22Rv1 (cell line): ENCODE results near the gene TUT4.

ENCODE experiments used
- H3K27ac ChIP-seq: fragments of 450-650 bp; 2 replicates; pipeline ENCODE4 v1.5.1; 2017
- CTCF ChIP-seq: fragments of 450-650 bp; IDR thresholded peaks from 2 replicates; pipeline ENCODE4 v1.5.1; 2017; ENCODE audit warnings: mild to moderate bottlenecking
- ZFX ChIP-seq: fragments of 450-650 bp; IDR thresholded peaks from 2 replicates; pipeline ENCODE4 v1.6.1; 2017; ENCODE audit warnings: antibody characterized with exemption, borderline replicate concordance

The TUT4 gene

DNA sequence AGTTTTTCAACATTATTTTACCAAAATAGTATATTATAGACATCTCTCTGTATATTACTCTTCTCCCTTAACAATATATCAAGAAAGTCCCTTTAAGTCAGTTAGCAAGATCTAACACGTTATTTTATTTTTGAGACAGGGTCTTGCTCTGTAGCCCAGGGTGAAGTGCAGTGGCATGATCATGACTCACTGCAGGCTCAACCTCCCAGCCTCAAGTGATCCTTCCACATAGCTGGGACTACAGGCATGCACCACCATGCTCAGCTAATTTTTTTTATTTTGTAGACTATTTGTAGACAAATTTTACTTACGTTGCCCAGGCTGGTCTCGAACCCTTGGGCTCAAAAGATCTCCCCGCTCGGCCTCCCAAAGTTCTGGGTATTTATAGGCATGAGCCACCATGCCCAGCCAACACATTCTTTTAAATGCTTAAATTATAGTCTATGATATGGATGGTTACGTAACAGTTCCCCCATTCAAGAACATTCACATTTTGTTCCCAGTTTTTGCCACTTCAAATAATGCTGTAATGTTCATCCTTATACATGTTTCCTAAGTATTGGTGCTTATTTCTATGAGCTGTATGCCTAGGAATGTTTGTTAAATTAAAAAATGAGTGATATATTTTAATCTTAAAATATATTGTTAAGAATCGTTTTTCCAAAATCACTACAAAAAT lies 70.4 kb downstream of the TUT4 start:
- TF ChIP-seq ZFX: no peak
- no peak for TF ChIP-seq CTCF

GRCh38 chr1:52479076-52479475 lies 73.8 kb downstream of the TUT4 start:
- TF ChIP-seq ZFX (no peak), CTCF (no peak)
- no peak overlapping the region for H3K27ac ChIP-seq

More for the DNA sequence above, 70.4 kb downstream of the TUT4 start:
- H3K27ac ChIP-seq: no peak overlapping the region

DNA sequence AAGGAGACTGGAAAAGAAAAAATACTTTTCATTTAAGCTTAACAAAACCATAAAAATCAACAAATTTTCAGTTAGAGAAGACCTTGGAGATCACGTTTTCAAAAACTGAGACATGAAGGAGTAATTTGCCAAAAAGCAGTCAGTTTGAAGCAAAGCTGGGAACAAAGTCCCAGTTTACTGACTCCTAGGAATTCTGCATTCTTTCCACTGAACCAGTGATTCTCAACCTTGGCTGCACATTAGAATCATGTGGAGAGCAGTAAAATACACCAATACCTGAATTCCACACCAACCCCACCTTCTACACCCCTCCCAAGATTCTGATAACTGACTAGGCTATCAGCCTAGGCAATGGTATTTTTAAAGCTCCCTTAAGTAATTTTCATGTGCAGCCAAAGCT lies 75.0 kb downstream of the TUT4 start:
- TF ChIP-seq CTCF (no peak), ZFX (no peak)
- H3K27ac ChIP-seq: no peak overlapping the region

DNA sequence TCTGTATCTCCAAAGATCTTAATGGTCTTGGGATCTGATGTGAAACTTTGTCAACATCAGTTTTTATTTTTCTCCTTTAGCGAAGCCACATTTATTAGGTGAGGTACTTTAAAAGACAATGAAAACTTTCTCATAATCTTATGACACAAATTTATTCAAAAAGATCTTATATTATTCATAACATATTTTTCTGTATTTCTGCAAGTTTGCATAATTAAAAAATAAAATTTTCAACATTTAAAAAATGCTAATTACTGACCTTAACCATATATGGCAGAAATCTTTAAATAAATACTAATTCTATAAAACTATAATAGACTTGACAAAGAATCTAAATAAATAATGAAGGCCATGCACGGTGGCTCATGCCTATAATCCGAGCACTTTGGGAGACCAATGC lies 75.9 kb downstream of the TUT4 start:
- H3K27ac ChIP-seq: no peak overlapping the region
- TF ChIP-seq CTCF (no peak), ZFX (no peak)

DNA sequence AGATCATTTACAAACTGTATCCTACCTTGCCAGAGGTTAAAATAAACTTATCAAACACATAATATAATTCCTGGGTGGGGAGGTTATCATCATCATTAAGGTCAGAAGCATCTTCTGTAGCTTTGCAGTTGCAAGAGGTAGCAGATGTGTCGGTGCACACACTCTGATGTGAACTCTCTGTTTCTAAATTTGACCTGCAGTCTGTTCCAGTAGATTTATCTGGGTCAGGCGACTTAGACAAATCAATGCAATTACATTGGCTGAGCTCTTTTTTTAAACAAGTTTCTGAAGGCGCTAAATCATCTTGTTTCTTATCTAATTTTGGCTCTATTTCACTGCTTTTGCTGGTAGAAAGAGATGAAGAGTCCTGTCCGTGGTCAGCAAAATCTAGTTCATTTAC lies 78.1 kb downstream of the TUT4 start:
- no peak for TF ChIP-seq ZFX
- no peak for TF ChIP-seq CTCF
- H3K27ac ChIP-seq: no peak overlapping the region

- H3K27ac ChIP-seq: no peak overlapping the region
- TF ChIP-seq ZFX (no peak), CTCF (no peak)
Observed at GRCh38 chr1:52473039-52473438, 79.9 kb downstream of the TUT4 start.

- TF ChIP-seq ZFX (no peak), CTCF (no peak)
- H3K27ac ChIP-seq: no peak overlapping the region
Observed at GRCh38 chr1:52472384-52472783, 80.5 kb downstream of the TUT4 start.
